HEK293 (cell line): ENCODE data around the gene STX2.

ENCODE experiments used
- KLF1 ChIP-seq: fragments of 450-650 bp; formaldehyde crosslinking; IDR thresholded peaks from 2 replicates; pipeline ENCODE4 v1.5.1; 2016; ENCODE audit warnings: missing biosample characterization, missing genetic modification characterization
- KLF16 ChIP-seq: fragments of 450-650 bp; formaldehyde crosslinking; IDR thresholded peaks from 2 replicates; pipeline ENCODE4 v1.5.1; 2017; ENCODE audit warnings: missing biosample characterization, missing genetic modification characterization
- MYNN ChIP-seq: fragments of 450-650 bp; formaldehyde crosslinking; IDR thresholded peaks from 2 replicates; pipeline ENCODE4 v1.5.1; 2016; ENCODE audit warnings: missing biosample characterization, missing genetic modification characterization, borderline replicate concordance
- WT1 ChIP-seq: fragments of 450-650 bp; formaldehyde crosslinking; IDR thresholded peaks from 2 replicates; pipeline ENCODE4 v1.5.1; 2016; ENCODE audit warnings: missing biosample characterization, missing genetic modification characterization
- ZBTB17 ChIP-seq: fragments of 450-650 bp; formaldehyde crosslinking; IDR thresholded peaks from 2 replicates; pipeline ENCODE4 v1.5.1; 2016; ENCODE audit warnings: missing biosample characterization, missing genetic modification characterization
- ZFHX2 ChIP-seq: fragments of 450-650 bp; formaldehyde crosslinking; conservative IDR thresholded peaks from 2 replicates; pipeline ENCODE4 v1.5.1; 2016; ENCODE audit warnings: missing biosample characterization, missing genetic modification characterization
- ZIC2 ChIP-seq: fragments of 450-650 bp; formaldehyde crosslinking; IDR thresholded peaks from 2 replicates; pipeline ENCODE4 v1.5.1; 2016; ENCODE audit warnings: missing biosample characterization, missing genetic modification characterization
- ZNF266 ChIP-seq: fragments of 450-650 bp; formaldehyde crosslinking; IDR thresholded peaks from 2 replicates; pipeline ENCODE4 v1.5.1; 2016; ENCODE audit warnings: missing biosample characterization, missing genetic modification characterization, low read depth
- ZNF274 ChIP-seq, 2 experiments: fragments of 200-500 bp in 1 of 2; fragments of 450-650 bp in 1 of 2; sonication (Bioruptor generic) in 1 of 2; formaldehyde crosslinking in 1 of 2; IDR thresholded peaks; 2 replicates each; pipeline versions ENCODE4 v1.5.1 to v1.6.1; 2014 to 2016; ENCODE audit warnings: borderline replicate concordance in 1 of 2, inconsistent platforms in 1 of 2, low read length in 1 of 2, missing biosample characterization in 1 of 2, missing genetic modification characterization in 1 of 2
- ZNF350 ChIP-seq: fragments of 450-650 bp; formaldehyde crosslinking; IDR thresholded peaks from 2 replicates; pipeline ENCODE4 v1.5.0; 2017; ENCODE audit warnings: missing biosample characterization, mild to moderate bottlenecking, missing genetic modification characterization
- ZNF366 ChIP-seq: fragments of 450-650 bp; formaldehyde crosslinking; conservative IDR thresholded peaks from 2 replicates; pipeline ENCODE4 v1.5.1; 2016; ENCODE audit warnings: missing biosample characterization, missing genetic modification characterization
- ZNF394 ChIP-seq: fragments of 450-650 bp; formaldehyde crosslinking; IDR thresholded peaks from 2 replicates; pipeline ENCODE4 v1.5.1; 2016; ENCODE audit warnings: missing biosample characterization, missing genetic modification characterization, mild to moderate bottlenecking, moderate library complexity, borderline replicate concordance
- ZNF473 ChIP-seq: fragments of 450-650 bp; formaldehyde crosslinking; IDR thresholded peaks from 2 replicates; pipeline ENCODE4 v1.5.1; 2017; ENCODE audit warnings: missing biosample characterization, missing genetic modification characterization
- ZNF514 ChIP-seq: fragments of 450-650 bp; formaldehyde crosslinking; IDR thresholded peaks from 2 replicates; pipeline ENCODE4 v1.5.1; 2016; ENCODE audit warnings: missing biosample characterization, missing genetic modification characterization
- ZNF600 ChIP-seq: fragments of 450-650 bp; formaldehyde crosslinking; IDR thresholded peaks from 2 replicates; pipeline ENCODE4 v1.5.1; 2016; ENCODE audit warnings: missing biosample characterization, missing genetic modification characterization
- ZNF654 ChIP-seq: fragments of 450-650 bp; formaldehyde crosslinking; IDR thresholded peaks from 2 replicates; pipeline ENCODE4 v1.5.1; 2016; ENCODE audit warnings: low read depth, missing biosample characterization, missing genetic modification characterization
- ZNF747 ChIP-seq: fragments of 450-650 bp; formaldehyde crosslinking; IDR thresholded peaks from 2 replicates; pipeline ENCODE4 v1.5.1; 2016; ENCODE audit warnings: missing biosample characterization, missing genetic modification characterization
- ZNF768 ChIP-seq: fragments of 450-650 bp; formaldehyde crosslinking; IDR thresholded peaks from 2 replicates; pipeline ENCODE4 v1.5.1; 2018; ENCODE audit warnings: missing biosample characterization, mild to moderate bottlenecking, missing genetic modification characterization
- ZNF792 ChIP-seq: fragments of 450-650 bp; formaldehyde crosslinking; IDR thresholded peaks from 2 replicates; pipeline ENCODE4 v1.5.1; 2016; ENCODE audit warnings: missing biosample characterization, missing genetic modification characterization
- ZSCAN30 ChIP-seq: fragments of 450-650 bp; IDR thresholded peaks from 2 replicates; pipeline ENCODE4 v1.5.1; 2018; ENCODE audit warnings: missing biosample characterization, mild to moderate bottlenecking, missing genetic modification characterization, moderate library complexity
- TF ChIP-seq, protein P1 (sequence below): fragments of 450-650 bp; formaldehyde crosslinking; IDR thresholded peaks from 2 replicates; pipeline ENCODE4 v1.5.1; 2017; ENCODE audit warnings: missing biosample characterization, missing genetic modification characterization
- TF ChIP-seq, protein P2 (sequence below): fragments of 450-650 bp; formaldehyde crosslinking; IDR thresholded peaks from 2 replicates; pipeline ENCODE4 v1.5.1; 2017; ENCODE audit warnings: missing biosample characterization, missing genetic modification characterization
- TF ChIP-seq, protein P3 (sequence below): fragments of 450-650 bp; formaldehyde crosslinking; IDR thresholded peaks from 2 replicates; pipeline ENCODE4 v1.5.1; 2017; ENCODE audit warnings: missing biosample characterization, missing genetic modification characterization
- TF ChIP-seq, protein P4 (sequence below): fragments of 450-650 bp; formaldehyde crosslinking; IDR thresholded peaks from 2 replicates; pipeline ENCODE4 v1.5.1; 2016; ENCODE audit warnings: missing biosample characterization, missing genetic modification characterization
- TF ChIP-seq, protein P5 (sequence below): fragments of 450-650 bp; formaldehyde crosslinking; IDR thresholded peaks from 2 replicates; pipeline ENCODE4 v1.5.1; 2017; ENCODE audit warnings: missing biosample characterization, missing genetic modification characterization
- TF ChIP-seq, protein P6 (sequence below): fragments of 450-650 bp; formaldehyde crosslinking; IDR thresholded peaks from 2 replicates; pipeline ENCODE4 v1.5.1; 2016; ENCODE audit warnings: missing biosample characterization, missing genetic modification characterization

The STX2 gene

DNA sequence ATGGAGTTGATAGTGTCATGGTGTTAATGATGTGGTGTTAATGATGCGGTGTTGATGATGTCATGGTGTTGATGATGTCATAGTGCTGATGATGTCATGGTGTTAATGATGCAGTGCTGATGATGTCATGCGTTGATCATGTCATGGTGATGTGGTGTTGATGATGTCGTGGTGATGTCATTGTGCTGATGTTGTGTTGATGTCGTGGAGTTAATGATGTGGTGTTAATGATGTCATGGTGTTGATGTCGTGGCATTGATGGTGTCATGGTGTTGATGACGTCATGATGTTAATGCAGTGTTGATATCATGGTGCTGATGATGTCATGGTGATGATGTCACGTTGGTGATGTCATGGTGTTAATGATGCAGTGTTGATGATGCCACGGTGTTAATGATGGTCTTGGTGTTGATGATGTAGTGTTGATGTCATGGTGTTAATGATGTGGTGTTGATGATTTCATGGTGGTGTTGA, 73.8 kb downstream of the STX2 start (continued):
- TF ChIP-seq, protein P1, sequence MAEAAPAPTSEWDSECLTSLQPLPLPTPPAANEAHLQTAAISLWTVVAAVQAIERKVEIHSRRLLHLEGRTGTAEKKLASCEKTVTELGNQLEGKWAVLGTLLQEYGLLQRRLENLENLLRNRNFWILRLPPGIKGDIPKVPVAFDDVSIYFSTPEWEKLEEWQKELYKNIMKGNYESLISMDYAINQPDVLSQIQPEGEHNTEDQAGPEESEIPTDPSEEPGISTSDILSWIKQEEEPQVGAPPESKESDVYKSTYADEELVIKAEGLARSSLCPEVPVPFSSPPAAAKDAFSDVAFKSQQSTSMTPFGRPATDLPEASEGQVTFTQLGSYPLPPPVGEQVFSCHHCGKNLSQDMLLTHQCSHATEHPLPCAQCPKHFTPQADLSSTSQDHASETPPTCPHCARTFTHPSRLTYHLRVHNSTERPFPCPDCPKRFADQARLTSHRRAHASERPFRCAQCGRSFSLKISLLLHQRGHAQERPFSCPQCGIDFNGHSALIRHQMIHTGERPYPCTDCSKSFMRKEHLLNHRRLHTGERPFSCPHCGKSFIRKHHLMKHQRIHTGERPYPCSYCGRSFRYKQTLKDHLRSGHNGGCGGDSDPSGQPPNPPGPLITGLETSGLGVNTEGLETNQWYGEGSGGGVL: peak; percentile 66
- TF ChIP-seq MYNN (no peak; the same call in 1 of the 2 replicates), ZNF654 (tag by site-specific recombination) (no peak), ZFHX2 (tag by site-specific recombination) (peak; percentile 39; the same call in 1 of the 2 replicates), ZBTB17 (tag by site-specific recombination) (peak; percentile 37; the same call in 1 of the 2 replicates), ZNF514 (tag by site-specific recombination) (no peak; the same call in 1 of the 2 replicates), ZIC2 (tag by site-specific recombination) (peak; percentile 30; the same call in 1 of the 2 replicates), WT1 (no peak), ZNF350 (tag by site-specific recombination) (no peak), ZNF747 (tag by site-specific recombination) (peak; percentile 99), ZNF274 (IDR thresholded peaks at IDR 0.05; ENCODE audit: low read length) (no peak), ZNF274 (tag by site-specific recombination; IDR thresholded peaks at IDR 0.05; ENCODE audit: borderline replicate concordance) (0 out of 2 replicates have a peak, but pooled peaks have one; percentile 63), ZNF473 (tag by site-specific recombination) (peak; percentile 97), ZNF792 (peak; percentile 93), ZNF768 (no peak), ZNF394 (tag by site-specific recombination) (no peak), ZNF266 (tag by site-specific recombination) (no peak), ZSCAN30 (tag by site-specific recombination) (no peak), KLF1 (tag by site-specific recombination) (no peak), KLF16 (tag by site-specific recombination) (no peak), ZNF600 (no peak), ZNF366 (peak; percentile 72)
- TF ChIP-seq, protein P2, sequence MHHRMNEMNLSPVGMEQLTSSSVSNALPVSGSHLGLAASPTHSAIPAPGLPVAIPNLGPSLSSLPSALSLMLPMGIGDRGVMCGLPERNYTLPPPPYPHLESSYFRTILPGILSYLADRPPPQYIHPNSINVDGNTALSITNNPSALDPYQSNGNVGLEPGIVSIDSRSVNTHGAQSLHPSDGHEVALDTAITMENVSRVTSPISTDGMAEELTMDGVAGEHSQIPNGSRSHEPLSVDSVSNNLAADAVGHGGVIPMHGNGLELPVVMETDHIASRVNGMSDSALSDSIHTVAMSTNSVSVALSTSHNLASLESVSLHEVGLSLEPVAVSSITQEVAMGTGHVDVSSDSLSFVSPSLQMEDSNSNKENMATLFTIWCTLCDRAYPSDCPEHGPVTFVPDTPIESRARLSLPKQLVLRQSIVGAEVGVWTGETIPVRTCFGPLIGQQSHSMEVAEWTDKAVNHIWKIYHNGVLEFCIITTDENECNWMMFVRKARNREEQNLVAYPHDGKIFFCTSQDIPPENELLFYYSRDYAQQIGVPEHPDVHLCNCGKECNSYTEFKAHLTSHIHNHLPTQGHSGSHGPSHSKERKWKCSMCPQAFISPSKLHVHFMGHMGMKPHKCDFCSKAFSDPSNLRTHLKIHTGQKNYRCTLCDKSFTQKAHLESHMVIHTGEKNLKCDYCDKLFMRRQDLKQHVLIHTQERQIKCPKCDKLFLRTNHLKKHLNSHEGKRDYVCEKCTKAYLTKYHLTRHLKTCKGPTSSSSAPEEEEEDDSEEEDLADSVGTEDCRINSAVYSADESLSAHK (tag by site-specific recombination): no peak; the same call in 1 of the 2 replicates
- TF ChIP-seq, protein P3, sequence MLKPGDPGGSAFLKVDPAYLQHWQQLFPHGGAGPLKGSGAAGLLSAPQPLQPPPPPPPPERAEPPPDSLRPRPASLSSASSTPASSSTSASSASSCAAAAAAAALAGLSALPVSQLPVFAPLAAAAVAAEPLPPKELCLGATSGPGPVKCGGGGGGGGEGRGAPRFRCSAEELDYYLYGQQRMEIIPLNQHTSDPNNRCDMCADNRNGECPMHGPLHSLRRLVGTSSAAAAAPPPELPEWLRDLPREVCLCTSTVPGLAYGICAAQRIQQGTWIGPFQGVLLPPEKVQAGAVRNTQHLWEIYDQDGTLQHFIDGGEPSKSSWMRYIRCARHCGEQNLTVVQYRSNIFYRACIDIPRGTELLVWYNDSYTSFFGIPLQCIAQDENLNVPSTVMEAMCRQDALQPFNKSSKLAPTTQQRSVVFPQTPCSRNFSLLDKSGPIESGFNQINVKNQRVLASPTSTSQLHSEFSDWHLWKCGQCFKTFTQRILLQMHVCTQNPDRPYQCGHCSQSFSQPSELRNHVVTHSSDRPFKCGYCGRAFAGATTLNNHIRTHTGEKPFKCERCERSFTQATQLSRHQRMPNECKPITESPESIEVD (tag by site-specific recombination): no peak
- TF ChIP-seq, protein P4, sequence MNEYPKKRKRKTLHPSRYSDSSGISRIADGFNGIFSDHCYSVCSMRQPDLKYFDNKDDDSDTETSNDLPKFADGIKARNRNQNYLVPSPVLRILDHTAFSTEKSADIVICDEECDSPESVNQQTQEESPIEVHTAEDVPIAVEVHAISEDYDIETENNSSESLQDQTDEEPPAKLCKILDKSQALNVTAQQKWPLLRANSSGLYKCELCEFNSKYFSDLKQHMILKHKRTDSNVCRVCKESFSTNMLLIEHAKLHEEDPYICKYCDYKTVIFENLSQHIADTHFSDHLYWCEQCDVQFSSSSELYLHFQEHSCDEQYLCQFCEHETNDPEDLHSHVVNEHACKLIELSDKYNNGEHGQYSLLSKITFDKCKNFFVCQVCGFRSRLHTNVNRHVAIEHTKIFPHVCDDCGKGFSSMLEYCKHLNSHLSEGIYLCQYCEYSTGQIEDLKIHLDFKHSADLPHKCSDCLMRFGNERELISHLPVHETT (tag by site-specific recombination): peak; percentile 99
- TF ChIP-seq, protein P5, sequence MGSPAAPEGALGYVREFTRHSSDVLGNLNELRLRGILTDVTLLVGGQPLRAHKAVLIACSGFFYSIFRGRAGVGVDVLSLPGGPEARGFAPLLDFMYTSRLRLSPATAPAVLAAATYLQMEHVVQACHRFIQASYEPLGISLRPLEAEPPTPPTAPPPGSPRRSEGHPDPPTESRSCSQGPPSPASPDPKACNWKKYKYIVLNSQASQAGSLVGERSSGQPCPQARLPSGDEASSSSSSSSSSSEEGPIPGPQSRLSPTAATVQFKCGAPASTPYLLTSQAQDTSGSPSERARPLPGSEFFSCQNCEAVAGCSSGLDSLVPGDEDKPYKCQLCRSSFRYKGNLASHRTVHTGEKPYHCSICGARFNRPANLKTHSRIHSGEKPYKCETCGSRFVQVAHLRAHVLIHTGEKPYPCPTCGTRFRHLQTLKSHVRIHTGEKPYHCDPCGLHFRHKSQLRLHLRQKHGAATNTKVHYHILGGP (tag by site-specific recombination): peak; percentile 37
- TF ChIP-seq, protein P6, sequence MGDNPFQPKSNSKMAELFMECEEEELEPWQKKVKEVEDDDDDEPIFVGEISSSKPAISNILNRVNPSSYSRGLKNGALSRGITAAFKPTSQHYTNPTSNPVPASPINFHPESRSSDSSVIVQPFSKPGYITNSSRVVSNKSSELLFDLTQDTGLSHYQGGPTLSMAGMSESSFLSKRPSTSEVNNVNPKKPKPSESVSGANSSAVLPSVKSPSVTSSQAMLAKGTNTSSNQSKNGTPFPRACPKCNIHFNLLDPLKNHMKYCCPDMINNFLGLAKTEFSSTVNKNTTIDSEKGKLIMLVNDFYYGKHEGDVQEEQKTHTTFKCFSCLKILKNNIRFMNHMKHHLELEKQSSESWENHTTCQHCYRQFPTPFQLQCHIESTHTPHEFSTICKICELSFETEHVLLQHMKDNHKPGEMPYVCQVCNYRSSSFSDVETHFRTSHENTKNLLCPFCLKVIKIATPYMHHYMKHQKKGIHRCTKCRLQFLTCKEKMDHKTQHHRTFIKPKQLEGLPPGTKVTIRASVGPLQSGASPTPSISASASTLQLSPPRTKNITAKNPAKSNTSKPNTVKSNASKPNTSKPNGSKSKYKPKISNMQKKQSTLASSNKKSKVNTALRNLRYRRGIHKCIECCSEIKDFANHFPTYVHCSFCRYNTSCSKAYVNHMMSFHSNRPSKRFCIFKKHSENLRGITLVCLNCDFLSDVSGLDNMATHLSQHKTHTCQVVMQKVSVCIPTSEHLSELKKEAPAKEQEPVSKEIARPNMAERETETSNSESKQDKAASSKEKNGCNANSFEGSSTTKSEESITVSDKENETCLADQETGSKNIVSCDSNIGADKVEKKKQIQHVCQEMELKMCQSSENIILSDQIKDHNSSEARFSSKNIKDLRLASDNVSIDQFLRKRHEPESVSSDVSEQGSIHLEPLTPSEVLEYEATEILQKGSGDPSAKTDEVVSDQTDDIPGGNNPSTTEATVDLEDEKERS (tag by site-specific recombination): peak; percentile 99
